Hematopoietic multipotent progenitor cell treated with erythropoietin and hydrocortisone succinate and interleukin-3 and kit ligand, for 15 days (in vitro differentiated cells): Measurements from ENCODE around the gene HRH2.

Source experiments
- DNase-seq: peaks from one replicate; pipeline ENCODE4 v3.0.0-alpha.2; 2015; ENCODE audit warnings: low spot score

HRH2 gene

GRCh38 chr5:175678074-175678473, 20.2 kb downstream of the HRH2 start:
- no peak for DNase-seq

DNA sequence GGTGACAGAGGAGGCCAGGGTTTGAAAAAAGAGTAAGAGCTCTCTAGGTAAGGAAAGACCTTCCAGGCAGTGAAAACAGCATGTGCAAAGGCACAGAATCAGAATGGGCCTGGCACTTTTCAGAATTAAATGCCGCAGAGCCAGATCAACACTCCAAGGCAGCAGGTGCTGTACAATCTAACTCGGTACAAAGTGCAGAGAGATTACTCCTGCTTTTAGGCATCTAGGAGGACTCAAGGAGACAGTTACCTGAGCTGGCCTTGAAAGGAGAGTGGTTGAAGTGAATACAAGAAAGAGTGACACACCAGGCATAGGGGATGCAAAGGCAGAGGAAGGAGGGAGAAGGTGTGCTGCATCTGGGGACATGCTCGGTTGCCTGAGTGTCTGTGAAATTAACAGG, 21.5 kb downstream of the HRH2 start:
- DNase-seq = no peak

DNA sequence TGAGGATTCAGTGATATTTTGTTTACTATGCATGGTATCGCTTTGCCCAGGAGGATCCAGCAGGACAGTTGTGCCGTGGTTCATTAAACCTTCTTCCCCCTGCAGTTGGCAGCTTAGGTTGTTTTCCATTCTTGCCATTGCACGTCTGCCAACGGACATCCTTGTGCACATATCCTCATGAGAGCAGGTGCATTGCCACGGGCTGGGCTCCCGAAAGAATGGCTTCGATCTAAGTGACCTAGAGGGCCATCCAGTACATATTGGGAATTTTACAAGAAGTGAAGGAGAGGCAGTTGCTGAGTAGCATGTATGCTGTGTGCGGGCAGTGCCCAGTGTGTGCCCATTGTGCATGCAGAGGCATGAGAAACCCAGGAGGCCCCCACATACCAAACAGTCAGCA, 22.1 kb downstream of the HRH2 start:
- DNase-seq = no peak

DNA sequence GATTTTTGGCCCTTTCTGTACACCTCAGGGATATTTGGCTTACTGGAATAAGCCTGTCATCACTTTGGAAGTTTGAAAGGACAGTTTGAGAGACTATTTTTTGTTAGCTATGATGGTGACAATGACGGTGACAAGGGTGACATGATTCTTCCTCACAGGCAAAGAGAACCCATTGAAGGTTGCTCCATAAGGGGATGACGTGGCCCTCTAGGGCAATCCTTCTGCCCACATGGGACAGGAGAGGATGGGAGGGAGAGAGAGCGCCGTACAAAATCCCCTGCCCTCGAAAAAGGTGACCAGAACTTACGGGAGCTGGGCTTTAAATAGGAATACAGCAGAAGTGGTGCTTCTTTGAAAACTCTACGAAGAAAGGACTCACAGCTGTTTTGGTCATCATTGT, 22.6 kb downstream of the HRH2 start:
- no peak for DNase-seq

GRCh38 chr5:175681045-175681967, 23.4 kb downstream of the HRH2 start:
- no peak for DNase-seq

- no peak for DNase-seq
Measured at GRCh38 chr5:175681968-175682340, 24.1 kb downstream of the HRH2 start.

- DNase-seq = no peak
Measured at GRCh38 chr5:175682664-175683063, 24.8 kb downstream of the HRH2 start.

DNA sequence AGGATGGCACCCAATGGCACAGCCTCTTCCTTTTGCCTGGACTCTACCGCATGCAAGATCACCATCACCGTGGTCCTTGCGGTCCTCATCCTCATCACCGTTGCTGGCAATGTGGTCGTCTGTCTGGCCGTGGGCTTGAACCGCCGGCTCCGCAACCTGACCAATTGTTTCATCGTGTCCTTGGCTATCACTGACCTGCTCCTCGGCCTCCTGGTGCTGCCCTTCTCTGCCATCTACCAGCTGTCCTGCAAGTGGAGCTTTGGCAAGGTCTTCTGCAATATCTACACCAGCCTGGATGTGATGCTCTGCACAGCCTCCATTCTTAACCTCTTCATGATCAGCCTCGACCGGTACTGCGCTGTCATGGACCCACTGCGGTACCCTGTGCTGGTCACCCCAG, 25.4 kb downstream of the HRH2 start:
- DNase-seq = no peak

DNA sequence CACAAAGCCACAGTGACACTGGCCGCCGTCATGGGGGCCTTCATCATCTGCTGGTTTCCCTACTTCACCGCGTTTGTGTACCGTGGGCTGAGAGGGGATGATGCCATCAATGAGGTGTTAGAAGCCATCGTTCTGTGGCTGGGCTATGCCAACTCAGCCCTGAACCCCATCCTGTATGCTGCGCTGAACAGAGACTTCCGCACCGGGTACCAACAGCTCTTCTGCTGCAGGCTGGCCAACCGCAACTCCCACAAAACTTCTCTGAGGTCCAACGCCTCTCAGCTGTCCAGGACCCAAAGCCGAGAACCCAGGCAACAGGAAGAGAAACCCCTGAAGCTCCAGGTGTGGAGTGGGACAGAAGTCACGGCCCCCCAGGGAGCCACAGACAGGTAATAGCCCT, 26.1 kb downstream of the HRH2 start:
- DNase-seq = no peak

GRCh38 chr5:175684931-175685330, 27.1 kb downstream of the HRH2 start:
- no peak for DNase-seq

DNA sequence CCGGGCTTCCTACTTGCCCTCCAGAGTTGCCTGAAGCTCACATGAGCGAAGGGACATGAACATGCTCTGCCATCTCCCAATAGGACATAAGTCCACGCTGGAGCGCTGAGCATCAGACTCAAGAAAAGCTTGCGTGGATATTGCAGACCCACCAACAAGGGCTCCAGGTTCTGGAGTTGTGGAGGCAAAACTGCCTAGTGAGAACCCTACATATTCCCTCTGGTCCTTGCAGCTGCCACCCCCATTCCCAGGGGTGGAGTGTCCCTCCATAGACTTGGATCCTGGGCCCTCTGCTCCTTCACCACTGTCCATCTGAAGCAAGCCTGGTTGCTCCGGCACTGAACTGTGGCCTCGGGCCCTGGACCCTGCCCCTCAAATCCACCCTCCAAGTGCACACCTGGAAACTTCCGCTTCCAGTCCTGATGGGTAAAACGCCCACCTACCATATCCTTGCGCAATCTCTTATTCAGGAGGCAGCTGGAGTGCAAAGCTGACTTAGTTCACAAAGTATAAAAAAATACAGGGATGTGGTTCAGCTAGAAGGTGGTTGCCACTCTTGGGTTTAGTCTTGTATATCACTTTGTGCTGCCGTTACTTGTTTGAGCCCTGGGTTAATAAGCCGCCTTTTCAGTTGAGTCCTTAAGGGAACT, 28.0 kb downstream of the HRH2 start:
- no peak for DNase-seq

- DNase-seq = no peak
Measured at GRCh38 chr5:175686396-175686795, 28.5 kb downstream of the HRH2 start.

DNA sequence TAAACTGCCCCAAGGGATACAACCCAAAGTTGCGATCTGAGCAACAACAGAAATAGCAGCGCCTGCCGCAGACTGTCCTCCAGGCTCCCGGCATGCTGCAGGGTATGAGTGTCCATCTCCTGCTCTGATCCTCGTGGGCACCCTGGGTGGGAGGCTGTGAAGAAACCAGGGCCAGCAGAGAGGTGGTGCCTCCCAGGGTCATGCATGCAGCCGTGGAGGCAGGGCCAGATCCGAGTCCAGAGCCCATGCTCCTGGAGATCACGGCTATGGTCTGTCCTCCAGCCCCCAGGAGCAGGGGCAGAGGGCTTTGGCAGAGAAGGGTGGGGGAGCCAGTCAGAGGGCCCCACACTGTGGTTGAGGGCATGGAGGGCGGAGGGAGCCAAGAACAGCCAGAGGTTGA, 29.0 kb downstream of the HRH2 start:
- no peak for DNase-seq

- DNase-seq = no peak
Measured at GRCh38 chr5:175687231-175687701, 29.4 kb downstream of the HRH2 start.

- DNase-seq = no peak
Measured at GRCh38 chr5:175688352-175689146, 30.7 kb downstream of the HRH2 start.

- no peak for DNase-seq
Measured at GRCh38 chr5:175689147-175689991, 31.5 kb downstream of the HRH2 start.

- no peak for DNase-seq
Measured at GRCh38 chr5:175690025-175690424, 32.2 kb downstream of the HRH2 start.

- no peak for DNase-seq
Measured at GRCh38 chr5:175690586-175690985, 32.7 kb downstream of the HRH2 start.

GRCh38 chr5:175691761-175692160, 33.9 kb downstream of the HRH2 start:
- no peak for DNase-seq

DNA sequence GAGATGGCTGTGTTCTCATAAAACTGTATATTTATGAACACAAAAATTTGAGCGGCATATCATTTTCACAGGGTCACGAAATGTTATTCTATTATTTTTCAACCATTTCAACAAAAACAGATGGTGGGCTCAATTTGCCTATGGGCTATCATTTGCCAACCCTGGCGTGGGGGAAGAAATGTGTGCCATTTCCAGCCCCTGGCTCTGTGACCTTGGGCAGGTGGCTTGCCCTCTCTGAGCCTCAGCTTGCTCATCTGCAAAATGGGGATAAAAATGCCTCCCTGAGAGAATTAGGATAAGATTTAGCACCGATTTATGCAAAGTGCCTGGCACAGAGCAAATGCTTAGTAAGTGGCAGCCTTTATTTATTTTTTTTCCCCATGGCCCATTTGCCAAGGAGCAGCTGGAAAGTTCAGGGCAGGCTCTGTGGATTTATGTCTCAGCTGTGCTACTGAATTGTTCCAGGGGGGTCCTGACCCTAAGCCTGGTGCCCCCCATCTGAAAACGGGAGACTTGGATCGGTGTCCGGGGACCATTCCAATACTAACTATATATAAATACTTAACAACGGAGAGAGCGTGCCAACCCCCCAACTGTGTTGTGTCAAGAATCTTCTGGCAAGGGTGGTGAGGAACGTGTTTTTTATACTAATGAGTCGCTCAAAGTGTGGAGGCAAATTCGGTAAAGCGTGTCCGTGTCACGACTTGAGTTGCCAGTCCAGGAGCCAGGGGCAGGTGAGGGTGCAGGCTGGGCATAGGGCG, 34.5 kb downstream of the HRH2 start:
- DNase-seq = no peak
